Stimulated activated CD8-positive, alpha-beta memory T cell treated with anti-CD3 and anti-CD28 coated beads, Interleukin-12 subunit alpha, Interleukin-12 subunit beta, amount 100 ng/mL, for 24 hours (primary cell): ENCODE measurements around the gene PITPNM1.
"Not testable (repeated sequence)": the region's sequence is repeated elsewhere in the genome, so short reads cannot be mapped to it uniquely, and the experiment has no call there.

Experiments
- DNase-seq: peaks from one replicate; pipeline ENCODE4 v3.0.0-alpha.2; 2020; ENCODE audit errors: extremely low read depth

PITPNM1 gene

GRCh38 chr11:67504950-67505581, at the start of gene PITPNM1:
Gene PITPNM1 (minus strand): TSS chr11:67505363. CDS start chr11:67504180, 1,183 bp downstream.
- no peak for DNase-seq

DNA sequence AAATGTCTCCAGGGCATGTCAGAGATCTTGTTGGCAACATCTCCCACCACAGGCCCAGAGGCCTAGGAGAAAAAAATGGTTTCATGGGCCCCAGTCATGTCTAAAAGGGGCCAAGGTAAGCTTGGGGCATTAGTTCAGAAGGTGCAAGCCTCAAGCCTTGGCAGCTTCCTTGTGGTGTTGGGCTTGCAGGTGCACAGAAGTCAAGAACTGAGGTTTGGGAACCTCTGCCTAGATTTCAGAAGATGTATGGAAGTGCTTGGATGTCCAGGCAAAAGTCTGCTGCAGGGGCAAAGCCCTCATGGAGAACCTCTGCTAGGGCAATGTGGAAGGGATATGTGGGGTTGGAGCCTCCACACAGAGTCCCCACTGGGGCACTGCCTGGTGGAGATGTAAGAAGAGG, 46.5 kb upstream of the PITPNM1 start:
- not testable (repeated sequence) for DNase-seq

DNA sequence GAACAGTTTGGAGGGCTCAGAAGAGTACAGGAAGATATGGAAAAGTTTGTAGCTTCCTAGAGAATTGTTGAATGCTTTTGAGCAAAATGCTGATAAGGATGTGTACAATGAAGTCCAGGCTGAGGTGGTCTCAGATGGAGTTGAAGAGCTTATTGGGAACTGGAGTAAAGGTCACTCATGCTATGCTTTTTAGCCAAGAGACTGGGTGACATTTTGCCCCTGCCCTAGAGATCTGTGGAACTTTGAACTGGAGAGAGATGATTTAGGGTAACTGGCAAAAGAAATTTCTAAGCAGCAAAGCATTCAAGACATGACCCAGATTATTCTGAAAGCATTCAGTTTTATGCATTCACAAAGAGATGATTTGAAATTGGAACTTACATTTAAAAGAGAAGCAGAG, 46.0 kb upstream of the PITPNM1 start:
- DNase-seq, result no peak

DNA sequence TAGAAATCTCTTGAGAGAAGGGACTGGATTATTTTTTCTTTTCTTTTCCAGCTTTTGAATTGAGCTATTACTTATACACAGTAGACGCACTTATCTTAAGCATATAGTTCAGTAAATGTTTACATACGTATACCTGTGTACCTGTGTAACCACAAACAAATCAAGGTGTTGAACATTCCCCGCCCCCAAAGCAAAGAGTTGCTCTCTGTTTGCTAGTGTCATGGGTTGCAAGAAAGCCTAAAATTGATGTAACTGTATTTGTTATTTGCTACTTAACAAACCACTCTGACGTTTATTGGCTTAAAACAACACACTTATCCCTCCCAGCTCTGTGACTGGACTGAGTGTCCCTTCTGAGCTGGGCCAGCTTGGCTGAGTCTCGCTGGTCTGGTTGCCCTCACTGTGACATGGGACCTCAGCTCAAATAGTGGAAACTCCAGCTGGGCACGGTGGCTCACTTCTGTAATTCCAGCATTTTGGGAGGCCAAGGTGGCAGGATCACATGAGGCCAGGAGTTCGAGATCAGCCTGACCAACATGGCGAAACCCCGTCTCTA, 43.5 kb upstream of the PITPNM1 start:
- no peak for DNase-seq

DNA sequence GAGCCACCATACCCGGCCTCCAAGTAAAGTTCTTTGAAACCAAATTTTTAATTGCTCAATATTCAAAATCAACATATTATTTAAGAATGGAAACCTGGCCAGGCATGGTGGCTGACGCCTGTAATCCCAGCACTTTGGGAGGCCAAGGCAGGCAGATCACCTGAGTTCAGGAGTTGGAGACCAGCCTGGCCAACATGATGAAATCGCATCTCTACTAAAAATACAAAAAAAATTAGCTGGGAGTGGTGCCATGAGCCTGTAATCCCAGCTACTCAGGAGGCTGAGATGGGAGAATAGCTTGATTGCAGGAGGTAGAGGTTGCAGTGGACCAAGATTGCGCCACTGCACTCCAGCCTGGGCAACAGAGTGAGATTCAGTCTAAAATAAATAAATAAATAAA, 42.9 kb upstream of the PITPNM1 start:
- not testable (repeated sequence) for DNase-seq

DNA sequence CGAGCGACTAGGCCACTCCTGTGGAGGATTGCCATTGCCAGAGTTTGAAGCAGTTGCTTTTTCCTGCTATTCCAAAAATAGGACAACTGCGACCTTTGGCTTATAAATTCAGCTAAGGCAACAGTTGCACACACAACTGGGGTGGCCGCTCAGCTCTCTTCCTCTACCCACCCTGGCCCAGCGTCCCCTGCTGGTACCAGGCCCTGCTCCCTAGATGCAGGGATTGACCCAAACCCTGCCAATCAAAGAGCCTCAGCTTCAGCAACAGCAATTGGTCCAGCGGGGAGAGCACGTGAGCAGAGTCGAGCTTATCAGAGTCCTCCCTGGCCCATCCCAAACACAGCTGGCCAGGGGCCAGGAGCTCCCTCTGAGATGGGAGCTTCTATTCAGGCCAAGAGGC, 40.1 kb upstream of the PITPNM1 start:
- no peak for DNase-seq

DNA sequence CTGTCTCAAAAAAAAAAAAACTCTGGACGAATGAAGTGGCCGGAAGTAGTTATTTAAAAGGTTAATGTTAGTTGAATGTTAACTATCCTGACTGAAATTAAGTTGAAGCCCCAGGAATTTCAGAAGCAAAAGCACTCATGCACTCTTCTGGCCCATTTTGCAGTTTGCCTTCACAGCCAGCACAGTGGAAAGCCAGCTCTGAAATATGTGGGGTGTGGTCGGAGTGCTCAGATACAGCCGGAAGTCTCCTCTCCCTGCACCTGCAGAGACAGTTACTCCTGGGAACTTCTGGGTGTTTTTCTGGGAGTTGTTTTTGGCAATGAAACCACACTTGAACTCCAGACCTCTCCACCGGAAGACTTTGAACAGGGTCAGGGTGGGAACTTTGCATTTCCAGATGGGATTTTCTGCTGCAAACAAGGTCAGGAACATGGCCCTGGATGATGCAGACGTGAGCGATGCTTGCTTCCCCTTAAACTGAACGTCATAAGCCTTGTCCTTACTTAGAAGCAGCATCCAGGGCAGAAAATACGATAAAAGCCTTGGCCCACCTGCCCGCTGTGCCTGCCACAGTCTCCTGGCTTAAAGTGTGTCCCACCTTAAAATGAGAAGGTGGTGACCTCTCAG, 39.6 kb upstream of the PITPNM1 start:
- DNase-seq, result no peak

- DNase-seq, result no peak
These were observed 38.4 kb upstream of the PITPNM1 start for GRCh38 chr11:67543585-67543984.

- DNase-seq, result no peak
These were observed 37.8 kb upstream of the PITPNM1 start for GRCh38 chr11:67542971-67543370.

DNA sequence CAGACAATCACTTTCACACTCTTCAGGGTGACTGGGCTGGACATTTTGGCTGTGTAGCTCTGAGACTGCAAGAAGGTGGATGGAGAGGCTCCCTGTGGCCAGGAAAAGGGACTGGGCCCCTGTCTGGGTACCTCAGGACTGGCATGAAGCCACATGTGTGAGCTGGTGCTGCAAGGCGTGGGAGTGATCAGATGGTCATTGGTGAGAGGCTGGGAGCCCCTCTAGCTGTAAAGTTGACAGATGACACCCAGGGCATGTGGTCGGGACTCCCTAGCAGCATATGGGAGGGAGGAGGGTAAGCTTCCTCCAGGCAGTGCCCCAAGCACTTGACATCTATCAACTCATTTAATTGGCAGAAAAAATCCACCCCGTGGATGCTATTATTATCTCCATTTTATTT, 37.0 kb upstream of the PITPNM1 start:
- no peak for DNase-seq

DNA sequence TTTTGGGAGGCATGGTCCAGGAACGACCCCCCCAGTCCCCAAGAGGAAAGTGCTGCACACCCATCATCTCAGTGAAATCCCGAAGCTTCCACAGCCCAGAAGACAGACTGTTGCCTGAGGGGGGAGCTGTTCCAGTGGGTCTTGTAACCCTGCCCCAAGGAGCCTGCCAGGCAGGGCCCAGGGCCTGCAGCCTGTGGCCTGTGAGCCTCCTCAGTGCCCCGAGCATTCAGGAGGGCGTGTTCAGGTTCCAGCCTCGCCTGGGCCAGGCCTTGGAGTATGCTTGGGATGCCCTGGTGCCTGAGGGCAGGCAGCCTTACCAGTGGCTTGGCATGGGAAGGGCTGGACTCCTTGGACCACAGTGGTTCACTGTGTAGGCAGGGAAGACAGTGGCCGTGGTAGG, 36.0 kb upstream of the PITPNM1 start:
- DNase-seq, result no peak

- DNase-seq, result no peak
These were observed 34.4 kb upstream of the PITPNM1 start for GRCh38 chr11:67539550-67539949.

GRCh38 chr11:67538823-67539505, 33.8 kb upstream of the PITPNM1 start:
- no peak for DNase-seq

DNA sequence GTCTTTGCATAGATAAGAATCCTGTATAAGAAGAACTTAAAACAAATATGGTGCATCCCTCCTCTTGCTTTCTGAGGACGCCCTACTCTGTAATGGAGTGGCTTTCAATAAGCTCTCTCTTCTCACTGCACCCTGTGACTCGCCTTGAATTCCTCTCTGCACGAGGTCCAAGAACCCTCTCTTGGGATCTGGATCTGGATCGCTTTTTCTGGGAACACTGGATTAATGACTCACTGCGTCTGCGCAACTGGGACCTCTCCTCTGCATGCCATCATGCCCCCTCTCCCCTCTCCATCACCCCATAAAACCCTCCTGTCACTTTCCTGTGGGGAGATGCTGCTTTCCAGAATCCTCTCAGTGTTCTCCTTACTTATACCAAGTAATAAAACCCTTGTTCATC, 33.1 kb upstream of the PITPNM1 start:
- no peak for DNase-seq

DNA sequence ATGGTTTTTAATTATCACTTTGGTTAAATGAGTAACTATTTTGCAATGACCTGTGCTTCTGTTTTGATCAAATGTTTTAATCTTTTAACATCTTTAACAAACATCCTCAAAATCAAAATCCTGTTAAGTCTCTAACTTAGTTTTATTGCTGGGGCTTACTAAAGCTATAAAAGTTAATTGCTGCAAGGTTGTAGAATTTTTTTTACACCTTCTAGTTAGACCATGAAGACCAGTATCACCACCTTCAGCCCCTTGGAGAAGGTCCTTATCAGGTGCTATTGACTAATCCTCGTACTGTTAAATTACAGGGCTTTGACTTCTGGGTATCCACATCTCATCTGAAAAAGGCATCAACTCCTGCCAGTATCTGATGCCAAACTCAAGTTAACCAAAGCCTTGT, 30.4 kb upstream of the PITPNM1 start:
- no peak for DNase-seq

DNA sequence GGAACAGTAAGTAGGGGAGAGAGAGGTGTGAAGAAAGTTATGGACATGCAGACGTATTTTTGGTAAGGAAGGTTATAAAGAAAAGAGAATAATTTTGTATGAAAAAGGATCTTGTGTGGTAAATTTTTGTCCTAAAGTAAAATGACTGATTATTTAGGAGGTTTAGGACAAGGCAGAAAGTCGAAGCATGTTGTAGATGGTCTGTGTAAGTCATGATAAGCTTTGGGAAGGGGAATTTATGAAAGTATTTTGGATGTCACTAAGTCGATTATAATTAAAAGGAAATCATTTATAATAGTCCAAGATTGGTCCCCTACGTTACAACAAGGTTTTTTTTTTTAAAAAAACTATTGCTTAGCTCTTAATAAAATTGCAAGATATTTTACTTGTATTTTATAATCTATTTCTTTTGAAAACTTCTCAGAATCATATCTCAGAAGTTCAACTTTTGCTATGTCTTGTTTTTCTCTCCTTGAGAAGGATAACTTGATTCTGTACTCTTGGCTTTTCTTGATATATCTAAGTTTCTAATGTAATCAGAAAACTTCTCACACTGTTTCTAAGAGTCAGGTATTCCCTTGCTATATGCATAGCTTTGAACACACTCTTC, 29.0 kb upstream of the PITPNM1 start:
- no peak for DNase-seq

DNA sequence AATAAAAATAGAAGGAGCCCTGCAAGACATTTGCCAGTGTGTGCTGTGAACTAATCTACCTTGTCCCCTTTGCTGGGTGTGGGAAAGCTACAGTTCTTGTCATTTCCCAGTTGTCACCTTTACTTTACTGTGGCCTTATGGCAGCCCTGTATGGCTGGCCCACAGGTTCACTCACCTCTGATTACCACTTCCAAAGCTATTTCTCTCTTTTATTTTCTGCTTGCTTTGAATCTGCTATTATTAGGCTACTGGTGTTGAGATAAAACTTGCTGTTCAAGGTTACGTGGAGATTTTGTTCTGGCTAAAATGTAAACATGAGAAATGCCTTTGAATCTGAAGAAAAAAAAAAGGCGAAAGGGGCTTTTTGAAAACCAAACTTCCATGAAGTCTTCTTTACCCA, 27.7 kb upstream of the PITPNM1 start:
- no peak for DNase-seq

- no peak for DNase-seq
These were observed 25.1 kb upstream of the PITPNM1 start for GRCh38 chr11:67530282-67530592.

- no peak for DNase-seq
These were observed 23.2 kb upstream of the PITPNM1 start for GRCh38 chr11:67528376-67528775.

DNA sequence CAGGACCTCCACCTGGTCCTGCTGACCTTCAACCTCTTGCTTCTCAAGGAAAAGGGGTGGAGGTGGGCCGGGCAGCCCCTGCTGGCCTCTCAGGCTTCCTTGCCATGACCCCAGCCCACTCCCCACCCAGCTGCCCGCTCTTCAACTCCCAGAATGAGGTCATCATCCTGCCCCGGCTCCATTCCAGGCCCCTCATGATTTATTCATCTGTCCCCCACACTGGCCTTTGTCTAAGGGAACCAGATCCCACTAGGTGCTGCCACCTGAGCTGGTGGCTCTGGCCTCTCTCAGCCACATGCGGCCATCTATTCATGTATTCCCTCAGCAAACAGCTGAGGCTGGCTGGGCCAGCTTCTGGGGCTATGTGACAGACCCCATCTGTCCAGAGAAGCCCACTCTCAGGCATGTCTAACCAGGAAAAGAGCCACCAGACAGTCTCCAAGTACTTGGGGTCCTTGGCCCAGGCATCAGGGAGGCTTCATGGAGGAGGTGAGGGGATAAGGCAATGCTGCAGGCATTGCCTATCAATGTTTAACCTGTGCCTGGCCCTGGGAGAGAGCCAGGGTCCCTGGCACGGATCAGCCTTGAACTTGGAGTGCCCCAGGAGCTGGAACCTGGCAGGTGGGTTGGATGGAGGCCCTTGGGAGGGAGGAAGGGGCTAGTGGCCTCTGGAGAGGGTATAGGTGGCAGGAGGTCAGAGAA, 20.3 kb upstream of the PITPNM1 start:
- DNase-seq, result no peak

DNA sequence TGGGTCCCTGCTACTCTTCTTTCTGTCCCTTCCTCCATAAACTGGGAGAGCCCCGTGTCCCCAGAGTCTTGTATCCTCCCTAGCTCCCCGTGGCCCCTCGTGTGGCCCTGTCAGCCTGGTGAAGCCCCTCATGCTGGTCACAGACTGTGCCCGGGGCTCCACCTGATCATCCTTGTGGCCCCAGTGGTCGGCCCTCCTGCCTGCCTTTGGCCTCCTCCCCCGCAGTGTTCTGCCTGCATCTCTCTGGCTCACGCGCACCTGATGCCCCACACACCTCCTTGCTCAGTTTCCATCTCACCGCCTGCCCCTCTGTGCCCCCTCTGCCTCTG, 19.3 kb upstream of the PITPNM1 start:
- DNase-seq, result no peak
